Measurements from ENCODE around the gene SRRM2.

Gene SRRM2

DNA sequence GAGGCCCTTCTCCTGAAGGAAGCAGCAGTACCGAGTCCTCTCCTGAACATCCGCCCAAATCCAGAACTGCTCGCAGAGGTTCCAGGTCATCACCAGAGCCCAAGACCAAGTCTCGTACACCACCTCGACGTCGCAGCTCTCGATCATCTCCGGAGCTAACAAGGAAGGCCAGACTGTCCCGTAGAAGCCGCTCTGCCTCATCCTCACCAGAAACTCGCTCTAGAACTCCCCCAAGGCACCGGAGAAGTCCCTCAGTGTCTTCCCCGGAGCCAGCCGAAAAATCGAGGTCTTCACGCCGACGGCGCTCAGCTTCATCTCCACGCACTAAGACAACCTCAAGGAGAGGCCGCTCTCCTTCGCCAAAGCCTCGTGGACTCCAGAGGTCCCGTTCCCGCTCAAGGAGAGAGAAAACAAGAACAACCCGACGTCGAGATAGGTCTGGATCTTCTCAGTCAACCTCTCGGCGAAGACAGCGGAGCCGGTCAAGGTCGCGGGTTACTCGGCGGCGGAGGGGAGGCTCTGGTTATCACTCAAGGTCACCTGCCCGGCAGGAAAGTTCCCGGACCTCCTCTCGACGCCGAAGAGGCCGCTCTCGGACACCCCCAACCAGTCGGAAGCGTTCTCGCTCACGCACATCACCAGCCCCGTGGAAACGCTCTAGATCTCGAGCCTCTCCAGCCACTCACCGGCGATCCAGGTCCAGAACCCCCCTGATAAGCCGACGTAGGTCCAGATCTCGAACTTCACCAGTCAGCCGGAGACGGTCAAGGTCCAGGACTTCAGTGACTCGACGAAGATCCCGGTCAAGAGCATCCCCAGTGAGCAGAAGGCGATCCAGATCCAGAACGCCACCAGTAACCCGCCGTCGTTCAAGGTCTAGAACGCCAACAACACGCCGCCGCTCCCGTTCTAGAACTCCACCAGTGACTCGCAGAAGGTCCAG lies 13.3 kb downstream of the SRRM2 start:
- no peak for DNase-seq

DNA sequence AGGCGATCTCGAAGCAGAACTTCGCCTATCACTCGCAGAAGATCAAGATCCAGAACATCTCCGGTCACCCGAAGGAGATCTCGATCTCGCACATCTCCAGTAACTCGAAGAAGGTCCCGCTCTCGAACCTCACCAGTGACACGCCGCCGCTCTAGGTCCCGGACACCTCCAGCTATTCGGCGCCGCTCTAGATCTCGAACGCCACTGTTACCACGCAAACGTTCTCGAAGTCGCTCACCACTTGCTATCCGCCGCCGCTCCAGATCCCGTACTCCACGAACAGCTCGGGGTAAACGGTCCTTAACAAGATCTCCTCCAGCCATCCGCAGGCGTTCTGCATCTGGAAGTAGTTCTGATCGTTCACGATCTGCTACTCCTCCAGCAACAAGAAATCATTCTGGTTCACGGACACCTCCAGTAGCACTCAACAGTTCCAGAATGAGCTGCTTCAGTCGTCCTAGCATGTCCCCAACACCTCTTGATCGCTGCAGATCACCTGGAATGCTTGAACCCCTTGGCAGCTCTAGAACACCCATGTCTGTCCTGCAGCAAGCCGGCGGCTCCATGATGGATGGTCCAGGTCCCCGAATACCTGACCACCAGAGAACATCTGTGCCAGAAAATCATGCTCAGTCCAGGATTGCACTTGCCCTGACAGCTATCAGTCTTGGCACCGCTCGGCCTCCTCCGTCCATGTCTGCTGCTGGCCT lies 14.1 kb downstream of the SRRM2 start:
- DNase-seq: no peak

DNA sequence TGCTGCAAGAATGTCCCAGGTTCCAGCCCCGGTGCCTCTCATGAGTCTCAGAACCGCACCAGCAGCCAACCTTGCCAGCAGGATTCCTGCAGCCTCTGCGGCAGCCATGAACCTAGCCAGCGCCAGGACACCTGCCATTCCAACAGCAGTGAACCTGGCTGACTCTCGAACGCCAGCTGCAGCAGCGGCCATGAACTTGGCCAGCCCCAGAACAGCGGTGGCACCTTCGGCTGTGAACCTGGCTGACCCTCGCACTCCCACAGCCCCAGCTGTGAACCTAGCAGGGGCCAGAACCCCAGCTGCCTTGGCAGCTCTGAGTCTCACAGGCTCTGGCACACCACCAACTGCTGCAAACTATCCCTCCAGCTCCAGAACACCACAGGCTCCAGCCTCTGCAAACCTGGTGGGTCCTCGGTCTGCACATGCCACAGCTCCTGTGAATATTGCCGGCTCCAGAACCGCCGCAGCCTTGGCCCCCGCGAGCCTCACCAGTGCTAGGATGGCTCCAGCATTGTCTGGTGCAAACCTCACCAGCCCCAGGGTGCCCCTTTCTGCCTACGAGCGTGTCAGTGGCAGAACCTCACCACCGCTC lies 14.8 kb downstream of the SRRM2 start:
- DNase-seq: no peak

- DNase-seq: no peak
Measured at GRCh38 chr16:2767891-2768290, 15.5 kb downstream of the SRRM2 start.

- no peak for DNase-seq
Measured at GRCh38 chr16:2768403-2769089, 16.1 kb downstream of the SRRM2 start.

- no peak for DNase-seq
Measured at GRCh38 chr16:2769100-2769529, 16.7 kb downstream of the SRRM2 start.

GRCh38 chr16:2769675-2770056 lies 17.2 kb downstream of the SRRM2 start:
- no peak for DNase-seq

DNA sequence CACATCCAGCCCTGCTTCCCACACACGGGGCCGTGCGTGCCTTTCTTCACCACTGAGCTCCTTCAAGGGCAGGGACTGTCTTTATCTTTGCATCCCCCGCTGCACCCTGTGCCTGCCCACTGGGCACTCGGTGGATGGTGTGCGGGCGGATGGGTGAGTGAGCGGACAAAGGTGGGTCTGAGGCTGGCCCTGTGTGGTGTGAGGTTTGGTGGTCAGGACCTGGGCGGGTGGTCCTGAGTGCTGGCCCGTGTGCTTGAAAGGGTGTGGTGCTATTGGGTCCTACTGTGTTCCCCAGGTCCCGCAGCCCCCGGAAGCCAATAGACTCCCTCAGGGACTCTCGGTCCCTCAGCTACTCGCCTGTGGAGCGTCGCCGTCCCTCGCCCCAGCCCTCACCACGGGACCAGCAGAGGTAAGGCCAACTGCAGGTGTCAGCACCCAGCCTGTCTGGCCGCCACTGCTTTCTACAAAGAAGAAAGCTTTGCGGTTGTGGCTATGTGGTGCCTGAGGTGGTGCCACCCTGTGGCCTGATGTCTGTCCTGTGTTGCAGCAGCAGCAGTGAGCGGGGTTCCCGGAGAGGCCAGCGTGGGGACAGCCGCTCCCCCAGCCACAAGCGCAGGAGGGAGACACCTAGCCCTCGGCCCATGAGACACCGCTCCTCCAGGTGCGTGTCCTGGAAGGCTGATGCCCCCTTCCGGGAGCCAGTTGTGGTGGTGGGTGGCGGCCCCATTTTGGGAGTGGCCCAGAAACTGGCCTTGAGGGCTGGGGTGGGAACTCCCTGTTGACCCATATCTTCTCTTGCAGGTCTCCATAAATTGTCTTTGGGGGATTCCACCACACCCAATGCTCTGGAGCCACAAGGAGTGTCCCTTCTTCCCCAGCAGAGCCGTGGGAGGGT lies 17.9 kb downstream of the SRRM2 start:
- no peak for DNase-seq

- no peak for DNase-seq
Measured at GRCh38 chr16:2771496-2772402, 19.3 kb downstream of the SRRM2 start.

- DNase-seq: no peak
Measured at GRCh38 chr16:2773188-2773968, 20.9 kb downstream of the SRRM2 start.

- no peak for DNase-seq
Measured at GRCh38 chr16:2774161-2774891, 21.9 kb downstream of the SRRM2 start.

- DNase-seq: no peak
Measured at GRCh38 chr16:2775131-2775716, 22.8 kb downstream of the SRRM2 start.

DNA sequence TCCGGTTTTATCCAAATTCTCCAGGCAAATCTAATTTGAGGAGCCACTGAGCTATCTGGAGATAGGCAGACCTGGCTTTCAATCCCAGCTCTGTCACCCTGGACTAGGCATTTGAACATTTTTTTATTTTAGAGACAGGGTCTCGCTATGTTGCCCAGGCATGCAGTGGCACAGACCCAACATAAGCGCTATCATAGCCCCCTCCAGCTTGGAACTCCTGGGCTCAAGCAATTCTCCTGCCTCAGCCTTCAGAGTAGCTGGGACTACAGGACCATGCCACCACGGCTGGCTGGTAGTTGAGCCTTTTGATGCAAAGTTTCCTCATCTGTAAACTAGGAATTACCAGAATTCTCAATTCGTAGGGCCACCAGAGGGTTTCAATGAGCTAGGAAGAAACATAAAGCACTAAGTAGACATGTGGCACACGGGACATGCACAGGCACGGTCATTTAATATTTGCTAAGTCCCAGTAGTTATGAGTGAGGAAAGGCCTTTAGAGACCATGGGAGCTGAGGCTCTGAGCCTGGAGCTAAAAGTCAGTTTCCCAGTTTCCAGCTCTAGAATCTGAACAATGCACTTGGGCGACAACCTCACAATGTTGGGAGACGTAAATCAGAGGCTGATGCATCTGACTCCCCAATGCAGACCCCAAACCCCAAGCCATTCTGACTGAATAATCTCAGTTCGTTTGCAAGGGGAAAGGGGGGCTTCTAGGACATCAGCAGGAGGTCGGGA lies 23.5 kb downstream of the SRRM2 start:
- DNase-seq: no peak

GRCh38 chr16:2776500-2777139 lies 24.2 kb downstream of the SRRM2 start:
- DNase-seq: no peak

DNA sequence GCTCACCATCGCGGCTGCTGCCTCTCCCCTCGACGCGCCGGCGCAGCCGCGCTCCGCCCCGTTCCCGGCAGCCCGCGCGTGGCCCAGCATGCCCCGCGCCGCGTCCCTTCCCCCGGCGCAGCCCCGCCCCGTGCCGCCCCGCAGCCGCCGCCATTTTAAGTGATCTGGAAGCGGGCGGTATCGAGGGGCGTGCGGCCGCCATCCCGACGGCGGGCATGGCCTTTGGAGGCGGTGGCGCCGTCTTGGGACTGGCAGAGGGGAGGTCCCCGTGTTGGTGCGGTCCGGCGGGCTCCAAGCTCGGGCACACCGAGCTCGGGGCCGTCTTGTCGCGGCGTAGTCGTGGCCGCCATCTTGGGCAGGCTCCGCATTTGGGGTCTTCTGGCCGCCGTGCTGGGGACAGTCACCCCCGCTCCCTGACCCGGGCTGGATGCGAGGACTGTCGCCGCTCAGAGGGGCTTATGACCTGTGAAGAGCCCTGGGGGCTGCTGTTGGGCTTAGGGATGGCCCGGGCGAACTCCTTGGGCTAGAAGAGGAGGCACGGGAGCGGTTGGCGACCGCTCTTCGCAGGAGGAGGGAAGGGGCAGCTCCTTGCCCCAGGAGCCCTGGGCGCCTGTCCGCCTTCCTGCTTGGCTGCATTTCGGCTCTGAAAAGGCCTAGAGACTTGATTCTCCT lies 24.9 kb downstream of the SRRM2 start, which contains the start of gene ELOB:
Gene ELOB (minus strand): TSS at position 50 of the 672 bp plus-strand sequence. CDS start 41 bp downstream, at position 9.
- peak; percentile 87 for DNase-seq

- peak in 1 of 2 donors; percentile 32 for DNase-seq
Measured at GRCh38 chr16:2777903-2778629, 25.6 kb downstream of the SRRM2 start.

Data from activated CD4-positive, alpha-beta T cell treated with anti-CD3 and anti-CD28 coated beads for 4 hours (primary cell).